ENCODE measurements around the gene RAP1A.

- TF ChIP-seq CTCF (IDR thresholded peaks at IDR 0.05 in 8 of 11, conservative IDR thresholded peaks at IDR 0.05 in 3 of 11) (no peak), POLR2A (IDR thresholded peaks at IDR 0.05) (no peak), POLR2AphosphoS5 (IDR thresholded peaks at IDR 0.05) (no peak)
These were observed 22.2 kb upstream of the RAP1A start for GRCh38 chr1:111597426-111597825.

Data from spleen (tissue), 7 donors.